ENCODE data around the gene TTBK1.

- no peak for TF ChIP-seq CTCF (IDR thresholded peaks at IDR 0.05)
- no peak for TF ChIP-seq POLR2AphosphoS5 (IDR thresholded peaks at IDR 0.05)
- no peak for TF ChIP-seq POLR2A (IDR thresholded peaks at IDR 0.05)
Measured at GRCh38 chr6:43282060-43282459, 38.8 kb downstream of the TTBK1 start.

Measured in suprapubic skin (tissue), 4 donors.